LNCAP (cell line): ENCODE measurements around the gene GRIFIN.

Experiments
- TF ChIP-seq, protein P1 (sequence below): fragments of 450-650 bp; IDR thresholded peaks from 2 replicates; pipeline ENCODE4 v1.5.1; 2017; ENCODE audit warnings: mild to moderate bottlenecking

GRIFIN gene, protein sequence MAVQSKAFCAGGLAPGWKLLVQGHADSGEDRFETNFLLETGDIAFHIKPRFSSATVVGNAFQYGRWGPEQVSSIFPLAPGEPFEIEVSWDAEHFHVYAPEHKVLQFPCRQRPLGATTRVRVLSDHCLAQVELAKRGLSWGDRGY

DNA sequence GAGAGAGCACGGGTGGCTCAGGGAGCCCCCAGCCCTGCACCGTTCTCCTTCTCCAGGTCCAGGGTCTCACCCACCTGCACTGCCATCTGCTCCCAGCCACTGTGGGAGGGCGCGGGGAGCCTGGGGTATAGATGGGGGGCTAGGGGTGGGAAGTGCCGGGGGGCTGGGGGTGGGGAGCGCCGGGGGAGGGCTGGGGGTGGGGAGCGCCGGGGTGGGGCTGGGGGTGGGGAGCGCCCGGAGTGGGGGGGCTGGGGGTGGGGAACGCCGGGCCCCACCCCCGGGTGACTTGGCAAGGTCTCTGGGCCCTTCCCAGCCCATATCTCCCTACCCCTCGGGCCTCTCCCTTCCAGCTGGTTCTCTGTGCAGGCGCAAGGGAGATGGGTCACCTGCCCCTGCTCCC, at the start of gene GRIFIN:
GRIFIN (minus strand) TSS at position 101 of the 400 bp plus-strand sequence; CDS start at position 86, 15 bp downstream.
- TF ChIP-seq, protein P1, sequence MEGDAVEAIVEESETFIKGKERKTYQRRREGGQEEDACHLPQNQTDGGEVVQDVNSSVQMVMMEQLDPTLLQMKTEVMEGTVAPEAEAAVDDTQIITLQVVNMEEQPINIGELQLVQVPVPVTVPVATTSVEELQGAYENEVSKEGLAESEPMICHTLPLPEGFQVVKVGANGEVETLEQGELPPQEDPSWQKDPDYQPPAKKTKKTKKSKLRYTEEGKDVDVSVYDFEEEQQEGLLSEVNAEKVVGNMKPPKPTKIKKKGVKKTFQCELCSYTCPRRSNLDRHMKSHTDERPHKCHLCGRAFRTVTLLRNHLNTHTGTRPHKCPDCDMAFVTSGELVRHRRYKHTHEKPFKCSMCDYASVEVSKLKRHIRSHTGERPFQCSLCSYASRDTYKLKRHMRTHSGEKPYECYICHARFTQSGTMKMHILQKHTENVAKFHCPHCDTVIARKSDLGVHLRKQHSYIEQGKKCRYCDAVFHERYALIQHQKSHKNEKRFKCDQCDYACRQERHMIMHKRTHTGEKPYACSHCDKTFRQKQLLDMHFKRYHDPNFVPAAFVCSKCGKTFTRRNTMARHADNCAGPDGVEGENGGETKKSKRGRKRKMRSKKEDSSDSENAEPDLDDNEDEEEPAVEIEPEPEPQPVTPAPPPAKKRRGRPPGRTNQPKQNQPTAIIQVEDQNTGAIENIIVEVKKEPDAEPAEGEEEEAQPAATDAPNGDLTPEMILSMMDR: no peak

DNA sequence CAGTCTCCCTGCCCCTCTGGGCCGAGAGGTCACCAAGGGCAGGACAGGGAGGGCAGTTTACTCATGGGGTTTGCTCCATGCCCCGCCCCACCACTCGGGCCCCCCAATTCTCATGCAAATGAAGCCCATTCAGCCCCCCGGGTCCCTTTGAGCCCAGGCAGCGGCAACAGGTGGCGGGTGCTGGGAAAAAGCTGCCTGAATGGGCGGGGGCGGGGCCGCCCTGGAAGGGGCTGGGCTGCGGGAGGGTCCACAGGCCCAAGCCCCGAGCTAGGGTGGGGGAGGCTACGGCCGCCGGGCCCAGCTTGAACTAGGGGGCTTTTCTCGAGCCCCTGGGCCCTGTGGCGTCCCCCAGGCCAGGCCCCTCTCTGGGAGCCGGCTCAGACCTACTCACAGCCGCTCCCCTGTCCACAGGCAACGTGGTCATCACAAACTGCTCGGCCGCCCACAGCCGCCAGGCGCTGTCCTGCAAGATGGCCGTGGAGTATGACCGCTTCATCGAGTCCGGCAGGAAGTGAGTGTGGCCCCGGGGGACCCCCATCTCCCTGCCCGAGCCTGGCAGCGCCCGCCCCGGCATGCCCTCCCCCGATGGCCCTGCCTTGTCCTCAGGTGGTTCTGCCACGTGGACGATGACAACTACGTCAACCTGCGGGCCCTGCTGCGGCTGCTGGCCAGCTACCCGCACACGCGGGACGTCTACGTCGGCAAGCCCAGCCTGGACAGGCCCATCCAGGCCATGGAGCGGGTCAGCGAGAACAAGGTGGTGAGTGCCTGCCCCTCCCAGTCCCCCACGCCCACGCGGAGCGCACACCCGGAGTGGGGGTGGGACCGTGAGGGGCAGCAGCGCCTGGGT, 48.8 kb upstream of the GRIFIN start:
- TF ChIP-seq, protein P1: no peak

DNA sequence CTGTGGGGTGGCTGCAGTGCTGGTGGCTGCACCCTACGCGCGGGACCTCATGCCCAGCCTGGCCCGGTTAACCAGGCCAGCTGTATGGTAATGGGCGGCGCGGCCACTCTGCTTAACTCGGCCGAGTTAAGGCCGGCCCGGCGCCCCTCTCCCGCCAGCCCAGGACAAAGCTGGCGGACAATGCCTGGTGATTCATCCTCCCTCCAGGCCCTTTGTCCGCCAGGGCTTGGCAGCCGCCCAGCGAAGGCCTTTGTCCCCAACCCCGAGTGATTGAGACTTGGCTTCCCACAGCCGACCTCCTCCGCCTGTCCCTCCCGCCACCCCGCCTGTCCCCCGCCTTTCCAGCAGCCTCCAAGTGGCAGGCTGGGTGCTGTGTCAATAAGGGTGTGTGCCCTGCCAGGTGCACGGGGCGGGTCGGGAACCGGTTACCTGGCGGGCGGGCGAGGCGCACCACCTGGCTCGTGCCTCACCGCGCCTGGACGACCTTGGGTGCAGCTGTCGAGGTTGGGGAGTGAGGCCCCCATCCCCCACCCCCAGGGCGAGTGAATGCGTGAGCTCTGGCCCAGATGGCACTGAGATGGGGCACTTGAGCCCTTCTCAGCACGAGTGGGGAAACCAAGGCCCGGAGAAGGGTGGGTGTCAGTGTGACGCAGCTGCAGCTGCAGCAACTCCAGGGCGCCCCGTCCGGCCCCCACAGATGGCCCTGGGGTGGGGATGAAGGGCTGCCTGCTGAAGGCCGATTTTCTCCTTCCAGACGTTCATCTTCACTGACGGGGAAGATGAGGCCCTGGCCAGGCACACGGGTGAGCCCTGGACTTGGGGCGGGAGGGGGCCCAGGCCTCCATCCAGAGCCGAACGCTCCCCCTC, 48.0 kb upstream of the GRIFIN start:
- TF ChIP-seq, protein P1: no peak

DNA sequence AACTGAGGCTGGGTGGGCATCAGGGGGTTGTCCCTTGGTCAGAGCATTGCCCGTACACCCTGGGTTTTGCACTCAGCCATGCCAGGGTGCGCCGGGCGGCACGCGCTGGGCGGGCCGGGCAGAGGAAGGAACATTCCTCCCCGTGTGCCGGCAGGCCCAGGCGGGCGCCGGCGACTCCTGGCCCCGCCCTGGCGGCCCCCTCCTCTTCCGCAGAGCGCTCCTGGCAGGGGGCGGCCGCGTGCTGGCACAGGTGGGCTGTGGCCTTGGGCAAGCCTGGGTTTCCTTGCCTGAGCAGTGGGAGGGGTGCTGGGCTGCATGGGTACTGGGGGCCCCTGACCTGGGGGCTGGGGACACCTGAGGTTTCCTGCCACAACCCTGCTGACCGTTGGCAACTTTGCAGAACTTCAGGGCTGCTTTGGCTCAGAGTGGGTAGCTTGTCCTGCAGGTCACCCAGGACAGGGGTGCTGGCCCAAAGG, 47.3 kb upstream of the GRIFIN start:
- TF ChIP-seq, protein P1: no peak

DNA sequence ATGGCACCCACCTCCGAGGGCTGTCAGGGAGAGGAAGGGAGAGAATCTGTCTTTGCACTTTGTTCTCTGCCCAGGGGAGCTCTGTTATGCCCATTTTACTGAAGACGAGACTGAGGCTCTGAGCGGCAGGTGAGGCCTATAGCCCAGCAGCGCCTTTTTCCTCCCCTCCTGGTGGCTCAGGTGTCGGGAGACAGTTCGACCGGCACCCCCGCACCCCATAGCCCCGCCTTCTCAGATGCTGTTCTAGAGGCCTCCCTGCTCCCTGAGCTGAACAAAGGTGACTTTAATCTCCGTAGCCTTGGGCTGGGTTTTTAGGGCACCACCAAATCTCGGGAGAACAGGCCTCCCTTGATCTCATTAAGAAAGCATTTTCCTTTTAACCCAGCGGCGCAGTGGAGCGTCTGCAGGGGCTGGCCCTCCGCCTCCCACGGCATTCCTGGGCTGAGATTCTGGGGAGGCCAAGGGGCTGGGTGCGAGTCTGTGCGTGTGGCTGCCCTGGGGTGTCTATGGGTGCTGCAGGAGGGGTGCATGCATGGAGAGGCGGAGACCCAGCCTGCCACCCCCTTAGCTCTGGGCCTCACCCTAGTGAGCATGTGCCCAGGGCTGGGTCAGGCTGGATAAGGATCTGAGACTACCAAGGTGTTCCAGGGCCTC, 46.7 kb upstream of the GRIFIN start:
- TF ChIP-seq, protein P1: no peak

DNA sequence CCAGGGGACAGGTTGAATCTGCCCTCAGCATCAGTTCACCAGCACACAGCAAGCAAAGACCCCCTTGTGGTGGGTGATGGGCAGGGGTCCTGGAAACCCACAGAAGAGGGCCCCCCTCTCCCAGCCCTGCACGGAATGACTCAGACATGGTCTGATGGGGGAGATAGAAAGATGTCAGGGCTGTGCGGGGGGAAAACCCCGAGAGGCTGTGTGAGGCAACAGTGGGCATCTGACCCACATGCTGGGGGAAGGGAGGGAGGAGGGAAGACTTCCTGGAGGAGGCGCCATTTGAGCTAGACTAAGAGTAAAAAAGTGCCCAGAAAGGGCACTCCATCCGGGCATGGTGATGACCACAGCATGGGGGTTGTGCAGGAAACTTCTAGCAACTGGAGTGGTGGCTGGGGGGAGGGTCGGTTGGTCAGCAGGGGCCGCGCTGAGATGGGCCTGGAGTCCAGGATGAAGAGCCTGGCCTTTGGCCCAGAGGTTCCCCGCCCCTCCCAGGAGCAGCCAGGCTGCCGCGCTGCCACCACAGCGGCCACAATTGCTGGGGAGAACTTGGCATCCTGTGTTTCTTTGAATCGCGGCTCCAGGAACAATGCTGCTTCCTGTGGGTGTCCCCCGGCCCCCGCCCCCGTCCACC, 45.9 kb upstream of the GRIFIN start:
- TF ChIP-seq, protein P1: no peak

DNA sequence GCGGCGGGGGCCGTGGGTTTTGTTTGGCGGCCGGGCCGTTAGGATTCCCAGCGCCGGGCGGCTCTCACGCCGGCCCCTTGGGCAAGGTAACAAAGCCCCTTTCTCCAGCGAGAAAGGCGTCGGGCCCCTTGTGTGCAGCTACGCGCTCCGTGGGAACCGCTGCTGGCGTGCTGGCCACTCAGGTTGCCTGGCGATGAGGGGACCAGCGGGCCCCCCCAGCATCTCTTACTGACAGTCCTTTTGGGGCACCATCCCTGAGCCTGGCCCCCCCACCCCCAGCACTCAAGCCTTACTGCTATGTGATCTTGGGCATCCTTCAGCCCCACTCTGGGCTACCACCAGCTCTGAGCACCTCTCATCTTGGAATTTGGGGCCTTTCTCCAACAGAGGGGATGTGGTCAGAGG, 45.1 kb upstream of the GRIFIN start:
- TF ChIP-seq, protein P1: no peak
